K562 (cell line): Measurements from ENCODE around the gene XPO6. TPM values are rescaled to one million over a fixed set of nuclear protein-coding genes. Genes with fewer than 3 reads are reported as not detected.

Experiments
- AFF1 ChIP-seq, 2 experiments: fragments of 450-650 bp; IDR thresholded peaks; 2 replicates each; pipeline ENCODE4 v1.6.1; 2018; ENCODE audit warnings: mild to moderate bottlenecking in 2 of 2, low read depth in 1 of 2; ENCODE audit not compliant: partially characterized antibody in 2 of 2
- CHD4 ChIP-seq: fragments of 200-600 bp; sonication (generic); IDR thresholded peaks from 3 replicates; pipeline ENCODE4 v1.6.1; 2012; ENCODE audit warnings: low read depth, mild to moderate bottlenecking, mixed read lengths, low read length, inconsistent platforms; ENCODE audit not compliant: insufficient read depth, insufficient replicate concordance, poor library complexity, severe bottlenecking
- FOXA3 ChIP-seq, 2 experiments: fragments of 450-650 bp in 1 of 2; sonication (generic) in 1 of 2; formaldehyde crosslinking; IDR thresholded peaks in 1 of 2; conservative IDR thresholded peaks in 1 of 2; 2 replicates each; pipeline versions ENCODE4 v1.4.0 to v1.8.0; 2020 to 2022; ENCODE audit warnings: mild to moderate bottlenecking in 2 of 2, missing genetic modification reagents in 1 of 2
- ID3 ChIP-seq, 2 experiments: fragments of 250-450 bp in 1 of 2; fragments of 450-650 bp in 1 of 2; sonication (Bioruptor Pico) in 1 of 2; IDR thresholded peaks; 2 replicates each; pipeline versions ENCODE4 v1.6.1 to v1.8.0; 2016 to 2021; ENCODE audit warnings: mild to moderate bottlenecking in 2 of 2, moderate library complexity in 2 of 2, missing compliant biosample characterization in 1 of 2, missing genetic modification characterization in 1 of 2
- ILF3 ChIP-seq: fragments of 450-650 bp; IDR thresholded peaks from 2 replicates; pipeline ENCODE4 v1.6.1; 2018; ENCODE audit warnings: antibody characterized with exemption, mild to moderate bottlenecking, moderate library complexity, borderline replicate concordance
- IRF1 ChIP-seq: sonication (generic); formaldehyde crosslinking; IDR thresholded peaks from 2 replicates; pipeline ENCODE4 v1.8.0; 2022; ENCODE audit warnings: missing genetic modification reagents, mild to moderate bottlenecking, borderline replicate concordance
- MAFG ChIP-seq: fragments of 450-650 bp; conservative IDR thresholded peaks from 2 replicates; pipeline ENCODE4 v1.6.1; 2016; ENCODE audit warnings: missing genetic modification characterization, missing compliant biosample characterization
- MXI1 ChIP-seq: IDR thresholded peaks from 2 replicates; pipeline ENCODE4 v1.6.1; 2011; ENCODE audit warnings: low read depth, mild to moderate bottlenecking, improper control_type of control experiment, low read length
- SIN3A ChIP-seq, 2 experiments: fragments of 150-350 bp in 1 of 2; IDR thresholded peaks; 2 replicates each; pipeline ENCODE4 v1.6.1; 2011 to 2016; ENCODE audit warnings: borderline replicate concordance in 2 of 2, low read depth in 2 of 2, low read length in 2 of 2, mild to moderate bottlenecking in 2 of 2, moderate library complexity in 2 of 2; ENCODE audit not compliant: control insufficient read depth in 1 of 2
- SNIP1 ChIP-seq: fragments of 450-650 bp; IDR thresholded peaks from 2 replicates; pipeline ENCODE4 v1.7.1; 2017; ENCODE audit warnings: low read depth, mild to moderate bottlenecking
- TAF9B ChIP-seq: fragments of 450-650 bp; IDR thresholded peaks from 2 replicates; pipeline ENCODE4 v1.6.1; 2018; ENCODE audit warnings: mild to moderate bottlenecking; ENCODE audit not compliant: partially characterized antibody
- YY1 ChIP-seq, 3 experiments: IDR thresholded peaks; 2 replicates each; pipeline ENCODE4 v1.6.1; 2011; ENCODE audit warnings: low read length in 2 of 3, mild to moderate bottlenecking in 2 of 3, moderate library complexity in 2 of 3, borderline replicate concordance in 1 of 3, control low read depth in 1 of 3, low read depth in 1 of 3; ENCODE audit not compliant: insufficient read depth in 3 of 3, insufficient replicate concordance in 2 of 3, control insufficient read depth in 1 of 3, insufficient read length in 1 of 3; ENCODE audit errors: extremely low read depth in 1 of 3
- ZFP30 ChIP-seq: fragments of 250-450 bp; sonication (Bioruptor Pico); IDR thresholded peaks from 2 replicates; pipeline ENCODE4 v1.8.0; 2022; ENCODE audit warnings: moderate library complexity, mild to moderate bottlenecking, inconsistent platforms, borderline replicate concordance
- ZNF175 ChIP-seq: fragments of 200-800 bp; sonication (Bioruptor generic); IDR thresholded peaks from 2 replicates; pipeline ENCODE4 v1.6.1; 2016; ENCODE audit warnings: low read depth, mild to moderate bottlenecking, missing genetic modification characterization, missing compliant biosample characterization
- ZNF197 ChIP-seq: fragments of 200-800 bp; sonication (Bioruptor generic); IDR thresholded peaks from 2 replicates; pipeline ENCODE4 v1.6.1; 2016; ENCODE audit warnings: low read depth, missing genetic modification characterization, missing compliant biosample characterization
- ZNF24 ChIP-seq: fragments of 450-650 bp; IDR thresholded peaks from 2 replicates; pipeline ENCODE4 v1.6.1; 2016
- ZNF316 ChIP-seq: fragments of 450-650 bp; IDR thresholded peaks from 2 replicates; pipeline ENCODE4 v1.6.1; 2016
- ZNF655 ChIP-seq: fragments of 250-450 bp; sonication (Bioruptor Pico); IDR thresholded peaks from 2 replicates; pipeline ENCODE4 v1.5.0; 2021
- ZNF780A ChIP-seq: fragments of 250-450 bp; sonication (Bioruptor Pico); IDR thresholded peaks from 2 replicates; pipeline ENCODE4 v1.5.0; 2021; ENCODE audit warnings: mild to moderate bottlenecking
- polyA plus RNA-seq, 8 experiments: library from polyadenylated mRNA; depleted of rRNA in 4 of 8; stranded (reverse) in 5 of 8; unstranded in 3 of 8; fragments of >200 nt; fragmentation: Nextera tagmentation in 2 of 8; fragmentation: Illumina TruSeq in 1 of 8; extraction: Ambion mirVana in 2 of 8; extraction: Trizol in 1 of 8; gene quantifications; 2 replicates each; pipeline versions ENCODE4 v1.2.1 to v1.2.3, GENCODE V29; 2011 to 2014; ENCODE audit warnings: inconsistent platforms in 1 of 8, missing spikeins in 1 of 8
- total RNA-seq, 7 experiments: library from RNA; depleted of rRNA in 6 of 7; stranded (reverse); fragments of >200 nt in 6 of 7; fragmentation: Illumina TruSeq in 2 of 7; extraction: Trizol in 2 of 7; gene quantifications; 2 replicates each; pipeline versions ENCODE4 v1.2.1 to v1.2.3, GENCODE V29; 2011 to 2021; ENCODE audit warnings: low replicate concordance in 1 of 7

XPO6 gene
- total and polyA plus RNA-seq, 9 of the 15 experiments (the other 6 are each of a cell fraction or from before 2014, with no cell fraction given): 11.2 to 196 (median 119) TPM

- TF ChIP-seq AFF1 (IDR thresholded peaks at IDR 0.05; ENCODE audit: low read depth in 1 of 2, partially characterized antibody in 2 of 2): no peak
- TF ChIP-seq MAFG (tag): no peak
- TF ChIP-seq MXI1: 0 out of 2 replicates have a peak, but pooled peaks have one; percentile 39
- TF ChIP-seq YY1 (IDR thresholded peaks at IDR 0.05; ENCODE audit: borderline replicate concordance in 1 of 3, control insufficient read depth in 1 of 3, extremely low read depth in 1 of 3, insufficient read depth in 3 of 3, insufficient read length in 1 of 3, insufficient replicate concordance in 2 of 3, low read depth in 1 of 3, low read length in 2 of 3): peak; percentile 10 to 64 (median 64)
- TF ChIP-seq TAF9B: peak; percentile 37
- TF ChIP-seq SNIP1: no peak
- no peak for TF ChIP-seq CHD4
- TF ChIP-seq ZNF197 (CRISPR knock-in tag): no peak
- TF ChIP-seq FOXA3 (CRISPR knock-in tag; conservative IDR thresholded peaks at IDR 0.05 in 1 of 2, IDR thresholded peaks at IDR 0.05 in 1 of 2): peak in 1 of 2 experiments; percentile 63; a peak in 1 of 4 replicates
- no peak for TF ChIP-seq ZNF175 (CRISPR knock-in tag)
- TF ChIP-seq ZNF780A (CRISPR knock-in tag): no peak
- TF ChIP-seq IRF1 (CRISPR knock-in tag): no peak
- no peak for TF ChIP-seq ZNF24
- TF ChIP-seq ZNF316: no peak
- peak; percentile 21 to 92; a peak in 2 of 4 replicates for TF ChIP-seq SIN3A (IDR thresholded peaks at IDR 0.05; ENCODE audit: borderline replicate concordance in 2 of 2, control insufficient read depth in 1 of 2, low read depth in 2 of 2, low read length in 2 of 2)
- TF ChIP-seq ID3 (CRISPR knock-in tag; IDR thresholded peaks at IDR 0.05): no peak
- TF ChIP-seq ID3 (tag; IDR thresholded peaks at IDR 0.05): 0 out of 2 replicates have a peak, but pooled peaks have one; percentile 21
- TF ChIP-seq ZNF655 (CRISPR knock-in tag): no peak
- TF ChIP-seq ILF3: no peak
- no peak for TF ChIP-seq ZFP30
These were observed 681 bp downstream of the XPO6 start (continued) for GRCh38 chr16:28210979-28211588.
